GM21390 (cell line): ENCODE measurements around the gene SLC22A14.
A peak's percentile ranks its signal among the peaks of the same experiment; 100 is the strongest.
"Not testable (repeated sequence)": the region's sequence is repeated elsewhere in the genome, so short reads cannot be mapped to it uniquely, and the experiment has no call there.

Experiments
- ATAC-seq: cut with Tn5 transposase; IDR thresholded peaks from one replicate; pipeline ENCODE4 v1.9.1; 2021; ENCODE audit not compliant: unreplicated experiment

The SLC22A14 gene, protein sequence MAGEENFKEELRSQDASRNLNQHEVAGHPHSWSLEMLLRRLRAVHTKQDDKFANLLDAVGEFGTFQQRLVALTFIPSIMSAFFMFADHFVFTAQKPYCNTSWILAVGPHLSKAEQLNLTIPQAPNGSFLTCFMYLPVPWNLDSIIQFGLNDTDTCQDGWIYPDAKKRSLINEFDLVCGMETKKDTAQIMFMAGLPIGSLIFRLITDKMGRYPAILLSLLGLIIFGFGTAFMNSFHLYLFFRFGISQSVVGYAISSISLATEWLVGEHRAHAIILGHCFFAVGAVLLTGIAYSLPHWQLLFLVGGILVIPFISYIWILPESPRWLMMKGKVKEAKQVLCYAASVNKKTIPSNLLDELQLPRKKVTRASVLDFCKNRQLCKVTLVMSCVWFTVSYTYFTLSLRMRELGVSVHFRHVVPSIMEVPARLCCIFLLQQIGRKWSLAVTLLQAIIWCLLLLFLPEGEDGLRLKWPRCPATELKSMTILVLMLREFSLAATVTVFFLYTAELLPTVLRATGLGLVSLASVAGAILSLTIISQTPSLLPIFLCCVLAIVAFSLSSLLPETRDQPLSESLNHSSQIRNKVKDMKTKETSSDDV

DNA sequence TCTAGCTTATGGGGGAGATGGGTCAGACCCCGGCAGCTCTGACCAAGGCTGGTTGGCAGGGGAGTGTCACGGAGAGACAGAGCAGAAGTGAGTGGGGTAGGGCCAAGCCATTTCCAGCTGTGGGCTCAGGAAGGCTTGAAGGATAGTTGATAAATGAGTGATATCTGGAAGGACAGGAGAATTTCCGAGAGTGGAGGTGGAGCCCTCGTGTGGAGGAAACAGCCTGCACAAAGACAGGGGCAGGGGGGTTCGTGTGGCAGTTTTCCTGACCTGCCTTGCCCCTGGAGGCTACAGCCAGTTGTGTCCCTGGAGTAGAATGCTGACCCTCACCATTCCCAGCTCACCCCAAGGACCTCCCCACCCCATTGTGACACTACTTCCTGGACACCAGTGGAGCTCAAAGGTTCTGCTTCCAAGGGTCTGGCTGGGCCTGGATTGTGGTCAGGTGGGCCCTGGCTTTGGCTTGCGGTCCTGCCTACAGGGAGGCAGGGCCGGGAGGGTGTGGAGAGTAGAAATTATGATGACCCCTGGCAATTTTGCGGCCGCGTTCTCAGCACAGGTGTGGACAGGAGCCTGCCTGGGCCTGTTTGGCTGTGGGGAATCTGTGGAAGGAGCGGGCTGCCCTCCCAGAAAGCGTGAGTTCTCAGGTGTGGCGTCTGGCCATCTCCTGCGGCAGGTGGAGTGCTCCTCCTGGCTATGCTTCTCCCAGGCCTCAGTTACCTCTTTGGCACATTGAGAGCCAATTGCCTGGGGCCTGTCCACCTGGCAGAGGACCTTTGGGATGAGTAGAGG is at the start of gene SLC22A14:
SLC22A14 (plus strand) TSS at position 400 of the 792 bp plus-strand sequence. CDS start 23,733 bp downstream, outside the sequence.
- ATAC-seq: no peak

DNA sequence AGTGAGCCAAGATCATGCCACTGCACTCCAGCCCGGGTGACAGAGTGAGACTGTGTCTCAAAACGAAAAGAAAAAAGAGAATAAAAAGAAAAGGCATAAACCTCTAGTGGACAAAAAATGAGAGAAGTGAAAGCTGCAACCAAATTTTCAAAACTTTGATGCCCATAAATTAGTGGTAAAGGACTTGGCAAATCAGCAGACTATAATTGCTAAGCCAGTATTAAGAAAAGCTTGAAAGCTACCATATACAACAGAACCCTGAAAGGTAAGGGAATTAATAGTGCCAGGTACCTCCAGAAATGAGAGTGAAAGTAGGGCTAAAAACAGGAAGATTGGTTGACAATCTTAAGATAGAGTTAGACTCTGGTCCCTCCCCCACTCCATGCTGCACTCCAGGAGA is 49.4 kb upstream of the SLC22A14 start:
- ATAC-seq: no peak

DNA sequence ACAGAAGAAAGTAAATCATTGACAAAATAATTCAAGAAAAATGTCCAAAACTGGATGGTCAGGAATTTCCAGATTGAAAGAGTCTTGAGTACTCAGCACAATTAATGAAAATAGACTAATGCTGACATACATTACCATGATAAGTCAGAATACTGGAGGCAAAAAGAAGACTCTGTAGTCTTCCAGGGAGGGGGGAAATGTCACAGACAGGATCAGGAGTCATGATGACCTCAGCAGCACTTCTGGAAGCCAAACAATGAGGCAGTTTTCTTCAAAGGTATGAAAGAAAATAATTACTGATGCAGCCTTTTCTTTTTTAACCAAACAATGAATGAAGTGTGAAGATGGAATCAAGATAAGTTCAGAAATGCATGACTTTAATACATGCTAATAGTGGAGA is 46.6 kb upstream of the SLC22A14 start:
- ATAC-seq: no peak

DNA sequence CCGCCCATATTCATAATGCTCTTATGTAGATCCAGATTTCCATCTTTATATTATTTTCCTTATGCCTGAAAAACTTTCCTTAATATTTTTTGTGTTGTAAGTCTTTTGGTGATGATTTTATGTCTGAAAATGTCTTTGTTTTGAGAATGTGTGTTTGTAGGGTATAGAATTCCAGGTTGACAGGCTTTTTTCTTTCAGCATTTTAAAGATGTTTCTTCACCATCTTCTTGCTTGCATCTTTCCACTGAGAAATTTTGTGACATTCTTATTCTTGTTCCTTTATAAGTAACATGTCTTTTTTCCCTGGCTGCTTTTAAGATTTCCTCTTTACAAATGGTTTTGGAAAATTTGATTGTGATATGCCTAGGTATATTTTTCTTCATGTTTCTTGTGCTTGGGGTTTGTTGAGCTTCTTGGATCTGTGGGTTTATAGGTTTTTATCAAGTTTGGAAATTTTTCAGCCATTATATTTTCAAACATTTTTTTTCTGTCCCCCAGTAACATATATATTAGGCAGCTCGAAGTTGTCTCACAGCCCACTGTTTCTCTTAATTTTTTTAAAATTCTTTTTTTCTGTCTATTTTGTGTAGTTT is 43.6 kb upstream of the SLC22A14 start:
- ATAC-seq: no peak

DNA sequence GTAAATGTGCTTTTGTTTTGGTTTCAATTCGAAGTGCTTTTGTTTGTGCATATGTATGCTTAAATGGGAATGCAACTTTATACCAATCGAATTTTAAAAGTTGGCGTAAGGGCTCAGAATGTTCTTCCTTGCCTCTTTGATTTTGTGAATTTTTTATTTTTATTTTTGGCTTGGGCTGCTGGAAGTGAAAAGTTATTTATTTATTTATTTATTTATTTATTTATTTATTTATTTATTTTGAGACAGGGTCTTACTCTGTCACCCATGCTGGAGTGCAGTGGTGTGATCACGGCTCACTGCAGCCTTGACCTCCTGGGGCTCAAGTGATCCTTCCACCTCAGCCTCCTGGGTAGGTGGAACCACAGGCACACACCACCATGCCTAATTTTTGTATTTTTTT is 39.3 kb upstream of the SLC22A14 start:
- ATAC-seq: not testable (repeated sequence)

DNA sequence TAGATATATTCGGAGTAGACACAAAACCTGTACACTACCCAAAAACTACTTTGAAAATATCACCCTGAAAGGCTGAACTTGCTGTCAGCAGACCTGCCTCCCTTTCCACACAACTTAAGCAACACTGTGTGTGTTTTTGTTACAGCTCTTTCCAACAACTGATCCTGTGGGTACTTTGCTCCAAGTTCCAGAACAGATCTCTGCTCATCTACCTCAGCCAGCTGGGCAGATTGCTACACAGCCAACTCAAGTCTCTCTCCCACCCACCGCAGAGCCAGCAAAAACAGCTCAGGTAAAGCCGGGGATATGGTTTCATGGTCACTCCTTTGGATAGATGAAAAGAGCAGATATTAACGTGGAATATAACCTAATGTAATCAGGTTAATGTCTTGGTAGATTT is 36.2 kb upstream of the SLC22A14 start:
- no peak for ATAC-seq

DNA sequence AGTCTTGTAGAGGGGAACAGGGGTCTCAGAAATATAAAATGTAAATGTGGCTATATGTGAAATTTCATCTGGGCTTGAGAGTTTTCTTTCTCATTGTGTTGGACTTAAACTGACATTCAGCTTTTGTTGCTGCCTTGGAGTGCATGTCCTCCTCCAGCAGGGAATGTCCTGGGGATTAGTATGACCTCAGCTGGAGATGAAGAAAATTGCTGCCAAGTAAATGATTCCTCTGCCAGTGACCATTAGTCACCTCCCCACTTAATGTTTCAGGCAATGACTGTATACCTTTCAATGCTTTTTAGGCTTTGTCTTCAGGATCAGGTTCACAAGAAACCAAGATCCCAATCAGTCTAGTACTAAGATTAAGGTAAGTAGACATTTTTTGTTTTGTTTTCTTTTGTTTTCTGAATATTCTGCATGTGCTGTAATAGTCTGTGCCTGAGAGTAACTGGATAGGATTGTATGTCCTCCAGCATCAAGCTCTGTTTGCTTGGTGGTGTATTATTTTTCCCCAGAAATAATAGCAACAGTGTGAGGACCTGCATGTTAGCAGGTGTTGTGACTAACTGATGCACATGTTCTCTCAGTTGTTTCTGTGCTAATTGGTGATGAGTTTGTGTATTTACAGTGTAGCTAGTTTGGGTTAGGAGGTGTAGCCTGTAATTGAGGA is 34.6 kb upstream of the SLC22A14 start:
- no peak for ATAC-seq

DNA sequence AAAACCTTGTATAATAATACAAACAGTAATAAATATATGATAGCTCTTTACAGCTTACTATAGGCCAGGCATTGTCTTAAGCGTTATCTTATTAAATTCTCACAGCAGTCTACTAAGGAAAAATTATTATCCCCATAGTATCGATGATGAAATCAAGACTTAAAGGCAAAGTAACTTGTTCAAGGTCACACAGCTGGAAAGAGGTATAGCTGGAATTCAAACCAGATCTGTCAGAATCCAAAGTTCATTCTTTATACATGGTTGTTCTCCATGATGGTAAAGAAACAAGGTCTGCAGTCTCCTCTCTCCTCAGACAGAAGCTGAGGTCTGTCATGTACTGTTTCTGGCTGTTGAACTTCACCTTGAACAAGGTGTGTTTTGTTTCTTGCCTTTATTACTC is 31.9 kb upstream of the SLC22A14 start:
- ATAC-seq: no peak

DNA sequence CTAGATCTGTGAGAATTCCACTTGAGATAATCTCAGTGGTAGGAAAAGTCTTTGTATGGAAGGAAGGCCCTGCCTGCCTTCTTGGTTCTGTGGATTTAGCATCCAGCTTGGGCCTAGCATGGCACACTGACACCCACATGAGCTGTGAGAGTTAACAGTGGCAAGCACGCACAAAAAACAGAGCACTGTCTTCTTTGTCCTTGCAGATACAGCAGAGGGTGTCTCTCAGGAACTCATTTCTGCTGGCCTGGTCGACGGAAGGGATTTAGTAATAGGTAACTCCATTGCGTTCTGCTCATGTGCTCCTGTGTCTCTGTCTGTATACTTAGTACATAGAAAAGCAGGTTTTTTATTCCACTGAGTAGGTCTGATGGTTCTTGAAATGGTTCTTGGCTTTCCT is 30.9 kb upstream of the SLC22A14 start:
- no peak for ATAC-seq

DNA sequence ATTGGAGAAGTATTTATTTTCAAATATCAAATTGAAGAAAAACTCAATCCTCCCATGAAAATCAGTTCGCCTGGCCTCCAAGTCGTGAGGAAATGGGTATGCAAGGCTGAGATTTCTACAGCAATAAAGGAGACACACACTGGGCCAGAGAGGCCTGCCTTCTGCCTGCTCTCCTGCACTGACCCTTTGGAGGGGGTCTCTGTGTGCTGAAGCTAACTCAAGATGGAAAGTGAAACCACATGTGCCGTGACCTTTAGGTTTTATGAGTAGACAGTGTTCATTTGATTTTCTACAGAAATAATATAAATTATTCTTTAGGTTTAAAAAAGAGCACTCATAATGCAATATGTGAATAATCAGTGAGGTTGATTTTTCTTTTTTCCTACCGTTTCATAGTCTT is 28.4 kb upstream of the SLC22A14 start:
- ATAC-seq: no peak

DNA sequence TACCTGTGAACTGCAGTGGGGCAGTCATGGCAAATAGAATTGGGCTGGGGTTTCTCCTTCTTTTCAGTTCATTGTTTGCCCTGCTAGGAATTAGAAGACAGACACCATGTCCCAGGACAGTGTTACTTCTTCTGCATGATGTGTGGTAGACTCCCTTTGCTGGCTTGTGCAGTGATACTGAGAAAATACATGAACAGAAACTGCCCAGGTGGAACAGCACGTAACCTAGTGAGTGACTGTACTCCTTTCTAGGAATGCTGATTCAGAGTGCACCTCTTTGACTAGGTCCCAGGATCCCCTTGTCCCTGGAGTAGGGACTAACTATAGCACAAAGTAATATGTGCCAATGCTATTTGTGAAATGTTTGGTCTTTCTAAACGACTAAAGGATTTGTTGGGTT is 27.2 kb upstream of the SLC22A14 start:
- ATAC-seq: no peak

DNA sequence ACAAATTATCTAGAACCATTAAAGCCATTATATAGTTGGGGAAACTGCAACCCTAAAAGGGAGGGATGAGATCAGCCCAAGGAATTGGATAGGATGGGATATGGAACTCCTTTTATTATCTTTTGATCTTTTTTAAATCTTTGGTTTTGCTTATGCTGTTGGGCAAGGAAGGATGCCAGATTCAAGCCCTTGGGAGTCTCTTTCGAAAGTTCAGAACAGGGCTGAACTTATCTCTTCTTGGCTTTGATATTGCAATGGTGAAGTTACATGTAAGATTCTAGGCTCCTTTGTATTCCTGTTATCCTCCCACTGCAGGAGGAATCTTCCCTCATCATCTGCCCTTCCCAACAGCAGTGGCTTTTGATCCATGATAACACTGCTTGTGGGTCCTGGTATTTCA is 26.5 kb upstream of the SLC22A14 start:
- ATAC-seq: no peak

DNA sequence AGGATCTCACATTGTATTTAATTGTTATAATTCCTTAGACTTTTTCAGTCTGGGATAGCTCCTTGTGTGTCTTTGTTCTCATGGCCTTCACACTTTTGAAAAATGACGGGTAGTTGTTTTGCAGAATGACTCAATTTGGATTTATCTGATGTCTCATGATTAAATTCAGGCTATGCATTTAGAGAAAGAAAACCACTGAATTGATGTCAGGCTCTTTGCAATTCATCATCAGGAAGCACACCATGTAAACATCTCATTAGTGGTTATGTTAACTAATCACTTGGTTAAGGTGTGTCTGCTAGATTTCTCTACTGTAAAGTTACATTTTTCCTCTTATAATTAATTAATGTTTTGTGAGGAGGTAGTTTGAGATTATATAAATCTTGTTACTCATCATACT is 24.5 kb upstream of the SLC22A14 start:
- ATAC-seq: no peak

DNA sequence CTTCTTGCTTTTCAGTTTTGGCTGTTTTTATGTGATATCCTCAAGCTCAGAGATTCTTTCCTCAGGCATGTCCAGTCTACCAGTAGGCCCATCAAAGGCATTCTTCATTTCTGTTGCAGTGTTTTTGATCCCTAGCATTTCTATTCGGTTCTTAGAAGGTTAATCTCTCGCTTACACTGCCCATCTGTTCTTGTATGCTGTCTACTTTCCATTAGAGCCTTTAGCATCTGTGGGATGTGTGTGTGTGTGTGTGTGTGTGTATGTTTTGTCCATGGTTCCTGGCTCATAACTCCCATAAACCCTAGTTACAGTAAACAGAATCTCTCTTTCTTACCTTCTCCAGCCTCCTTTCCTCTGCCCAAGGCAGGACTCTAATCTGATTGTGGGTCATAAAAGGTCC is 21.6 kb upstream of the SLC22A14 start:
- ATAC-seq: no peak

DNA sequence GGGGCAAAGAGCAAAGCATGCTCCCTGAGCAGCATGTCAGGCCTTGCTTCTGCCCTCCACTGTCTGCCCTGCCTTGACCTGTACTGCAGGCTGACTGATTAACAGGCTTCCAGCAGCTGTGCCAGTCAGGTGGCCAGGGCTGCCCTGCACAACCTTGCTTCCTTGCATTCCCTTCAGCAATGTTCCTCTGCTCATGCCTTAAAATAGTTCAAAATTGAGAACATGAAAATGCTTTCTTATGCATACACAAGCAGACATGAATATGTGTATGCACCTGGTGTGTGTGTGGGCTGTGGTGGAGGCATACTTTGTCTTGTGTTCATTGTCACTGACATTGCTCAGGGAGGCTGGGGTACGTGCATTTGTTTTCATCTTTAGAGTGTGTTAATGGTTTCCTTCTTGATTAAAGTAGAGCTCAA is 17.7 kb upstream of the SLC22A14 start:
- no peak for ATAC-seq

DNA sequence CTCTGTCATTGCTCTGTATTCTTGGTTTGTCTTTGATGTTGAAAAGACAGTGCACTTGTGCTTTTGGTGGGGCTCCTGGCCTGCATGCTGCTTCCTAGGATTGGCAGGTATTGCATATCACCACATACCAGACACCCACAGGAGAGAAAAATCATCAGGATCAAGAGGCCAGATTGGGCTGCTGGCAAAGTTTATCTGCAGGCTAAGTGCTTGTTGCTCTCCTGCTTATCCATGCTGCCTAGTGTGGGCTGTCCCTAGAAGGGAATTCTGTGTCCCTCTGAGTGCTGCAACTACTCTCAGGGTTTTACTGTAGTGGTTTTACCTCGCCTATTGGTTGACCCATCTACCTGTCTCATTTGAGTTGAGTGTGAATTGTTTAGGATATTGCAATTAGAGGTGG is 17.3 kb upstream of the SLC22A14 start:
- no peak for ATAC-seq

DNA sequence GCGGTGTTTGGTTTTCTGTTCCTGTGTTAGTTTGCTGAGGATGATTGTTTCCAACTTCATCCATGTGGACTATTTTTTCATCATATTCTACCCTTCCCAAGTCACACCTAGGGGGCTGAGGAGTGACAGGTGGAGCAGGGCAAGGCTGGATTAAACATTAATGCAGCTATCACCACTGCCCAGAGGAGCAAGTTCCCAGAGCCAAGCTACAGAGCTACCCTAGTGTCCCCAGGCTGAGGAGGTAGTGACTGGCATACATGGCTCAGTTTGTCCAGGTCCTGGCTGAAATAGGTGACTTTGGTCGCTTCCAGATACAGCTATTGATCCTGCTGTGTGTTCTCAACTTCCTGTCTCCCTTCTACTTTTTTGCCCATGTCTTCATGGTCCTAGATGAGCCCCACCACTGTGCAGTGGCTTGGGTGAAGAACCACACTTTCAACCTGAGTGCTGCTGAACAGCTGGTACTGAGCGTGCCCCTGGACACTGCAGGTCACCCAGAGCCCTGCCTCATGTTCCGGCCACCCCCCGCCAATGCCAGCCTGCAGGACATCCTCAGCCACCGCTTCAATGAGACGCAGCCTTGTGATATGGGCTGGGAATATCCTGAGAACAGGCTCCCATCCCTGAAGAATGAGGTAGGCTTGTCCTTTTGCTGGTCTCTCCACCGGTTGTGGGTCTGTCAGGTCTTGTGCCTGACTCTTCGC is 16.3 kb upstream of the SLC22A14 start, which contains the start of gene SLC22A13:
SLC22A13 (plus strand) TSS at position 209 of the 704 bp plus-strand sequence; CDS start at position 258, 49 bp downstream.
- ATAC-seq: no peak

DNA sequence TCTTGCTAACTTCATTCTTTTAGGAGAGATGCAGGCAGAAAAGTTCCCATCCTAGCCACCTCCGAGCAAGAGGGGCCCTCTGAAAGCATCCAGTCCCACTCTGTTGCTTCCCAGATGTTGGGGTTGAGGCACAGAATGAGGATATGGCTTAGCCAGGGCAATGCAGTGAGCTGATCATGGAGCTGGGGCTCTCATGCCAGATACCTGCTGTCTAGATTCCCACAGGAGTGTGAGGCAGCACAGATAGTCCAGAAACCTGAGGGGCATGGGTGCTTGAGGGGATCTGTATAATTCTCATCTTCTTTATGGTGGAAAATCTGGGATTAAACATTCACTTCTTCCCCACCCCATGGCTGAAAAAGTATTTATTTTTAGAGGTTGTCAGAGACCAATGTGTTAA is 15.3 kb upstream of the SLC22A14 start:
- no peak for ATAC-seq

DNA sequence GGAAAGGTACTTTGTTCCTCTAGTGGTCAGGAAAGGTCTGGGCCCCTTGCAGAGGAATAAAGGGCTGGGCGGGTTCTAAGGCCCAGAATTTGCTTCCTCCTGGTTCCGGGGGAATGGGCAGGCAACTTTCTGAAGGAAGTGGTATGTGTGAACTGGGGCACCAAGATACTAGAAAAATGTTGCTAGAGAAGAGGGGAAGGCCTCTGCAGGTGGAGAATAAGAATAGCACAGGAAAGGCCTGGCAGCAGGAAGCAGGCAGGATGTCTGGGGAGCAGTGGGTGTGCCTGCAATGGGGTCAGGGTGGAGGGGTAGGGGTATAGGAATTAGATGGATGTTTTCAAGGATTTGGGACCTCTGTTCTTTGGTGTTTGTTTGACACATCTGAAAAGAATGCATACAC is 14.4 kb upstream of the SLC22A14 start:
- ATAC-seq: no peak

DNA sequence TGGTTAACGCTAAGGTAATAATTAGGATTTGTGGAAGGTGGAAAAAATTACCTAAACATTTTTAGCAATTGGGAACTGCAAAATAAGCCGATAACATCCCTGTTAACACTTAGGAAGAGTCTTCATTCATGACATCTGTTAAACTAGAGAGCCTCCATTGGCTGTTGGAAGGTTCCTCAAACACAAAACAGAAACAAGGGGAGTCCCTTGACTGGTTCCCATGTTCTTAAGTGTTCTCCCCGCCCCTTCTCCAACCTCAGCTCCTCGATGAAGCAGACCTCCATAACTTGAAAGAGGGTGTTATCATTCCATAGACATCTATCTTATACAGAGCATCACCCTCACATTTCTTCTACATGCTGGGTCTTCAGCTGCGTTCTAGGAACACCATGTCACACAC is 14.0 kb upstream of the SLC22A14 start:
- peak; percentile 11 for ATAC-seq
